PC-9 (cell line): Measurements from ENCODE around the gene CPHXL2. TPM values are rescaled to one million over a fixed set of nuclear protein-coding genes. Genes with fewer than 3 reads are reported as not detected.
A peak's percentile ranks its signal among the peaks of the same experiment; 100 is the strongest.

Experiments
- BruUV-seq: library from RNA; stranded (reverse); fragments of 400-500 nt; replicated peaks from 2 replicates; lab custom pipeline; 2021; lab: Mats Ljungman, UMichigan
- CTCF ChIA-PET: fragments of 300-600 bp; sonication (Branson Sonifier 250); formaldehyde crosslinking; loops from one replicate; lab custom pipeline; 2022; ENCODE audit warnings: antibody characterized with exemption; lab: Charles Lee
- POLR2A ChIA-PET: fragments of 300-600 bp; sonication (Branson Sonifier 250); formaldehyde crosslinking; loops from one replicate; lab custom pipeline; 2022; ENCODE audit warnings: antibody characterized with exemption; ENCODE audit not compliant: unreplicated experiment; lab: Charles Lee
- DNase-seq, 2 experiments: peaks; one replicate each; pipeline versions ENCODE4 v3.0.0 to v3.0.0-alpha.2; 2015 to 2022; ENCODE audit warnings: mixed read lengths in 1 of 2
- H2AFZ ChIP-seq: fragments of 200-600 bp; sonication (generic); 2 replicates; pipeline ENCODE4 v1.8.1; 2017; ENCODE audit warnings: antibody characterized with exemption
- H3F3A ChIP-seq: fragments of 200-600 bp; sonication (generic); 2 replicates; pipeline ENCODE4 v1.8.1; 2017; ENCODE audit warnings: antibody characterized with exemption, mild to moderate bottlenecking, low read depth; ENCODE audit not compliant: insufficient read depth
- H3K27ac ChIP-seq: fragments of 200-600 bp; sonication (generic); 2 replicates; pipeline ENCODE4 v1.6.1; 2016; ENCODE audit warnings: mixed run types
- H3K27me3 ChIP-seq: fragments of 200-600 bp; sonication (generic); 2 replicates; pipeline ENCODE4 v1.6.1; 2016; ENCODE audit warnings: low read depth, mixed run types; ENCODE audit not compliant: insufficient read depth
- H3K36me3 ChIP-seq: fragments of 200-600 bp; sonication (generic); 2 replicates; pipeline ENCODE4 v1.6.1; 2016; ENCODE audit warnings: low read depth, mixed run types
- H3K4me1 ChIP-seq: fragments of 200-600 bp; sonication (generic); replicated peaks from 2 replicates; pipeline ENCODE4 v1.6.1; 2016; ENCODE audit warnings: mixed run types; ENCODE audit not compliant: insufficient read depth
- H3K4me2 ChIP-seq: fragments of 200-600 bp; sonication (generic); 2 replicates; pipeline ENCODE4 v1.6.1; 2017; ENCODE audit warnings: mixed run types
- H3K4me3 ChIP-seq: fragments of 200-600 bp; sonication (generic); 2 replicates; pipeline ENCODE4 v1.6.1; 2016; ENCODE audit warnings: mixed run types
- H3K79me2 ChIP-seq: fragments of 200-600 bp; sonication (generic); 2 replicates; pipeline ENCODE4 v1.6.1; 2017; ENCODE audit warnings: low read depth, mixed run types
- H3K9me2 ChIP-seq: fragments of 200-600 bp; sonication (generic); 2 replicates; pipeline ENCODE4 v1.8.1; 2017; ENCODE audit warnings: mild to moderate bottlenecking; ENCODE audit not compliant: insufficient read depth
- H3K9me3 ChIP-seq: fragments of 200-600 bp; sonication (generic); 2 replicates; pipeline ENCODE4 v1.8.1; 2016; ENCODE audit warnings: low read depth; ENCODE audit not compliant: insufficient read depth
- H4K20me1 ChIP-seq: fragments of 200-600 bp; sonication (generic); 2 replicates; pipeline ENCODE4 v1.8.1; 2017; ENCODE audit not compliant: insufficient read depth
- CTCF ChIP-seq: fragments of 200-600 bp; sonication (generic); conservative IDR thresholded peaks from 2 replicates; pipeline ENCODE4 v1.6.1; 2017; ENCODE audit warnings: mixed run types, antibody characterized with exemption, mild to moderate bottlenecking, moderate library complexity
- EZH2 ChIP-seq: fragments of 200-600 bp; sonication (generic); IDR thresholded peaks from 2 replicates; pipeline ENCODE4 v1.8.0; 2017; ENCODE audit warnings: antibody characterized with exemption, low read depth
- intact Hi-C: fragments of 100-400 bp; cut with micrococcal nuclease; formaldehyde crosslinking; loops from one replicate; pipeline ENCODE4 v1.10.0; 2022; ENCODE audit not compliant: unreplicated experiment
- total RNA-seq: library from RNA; stranded (reverse); gene quantifications from 2 replicates; pipeline ENCODE4 v1.2.3, GENCODE V29; 2021

CPHXL2 gene
- total RNA-seq, 1 experiment from 2014 or later: not detected

DNA sequence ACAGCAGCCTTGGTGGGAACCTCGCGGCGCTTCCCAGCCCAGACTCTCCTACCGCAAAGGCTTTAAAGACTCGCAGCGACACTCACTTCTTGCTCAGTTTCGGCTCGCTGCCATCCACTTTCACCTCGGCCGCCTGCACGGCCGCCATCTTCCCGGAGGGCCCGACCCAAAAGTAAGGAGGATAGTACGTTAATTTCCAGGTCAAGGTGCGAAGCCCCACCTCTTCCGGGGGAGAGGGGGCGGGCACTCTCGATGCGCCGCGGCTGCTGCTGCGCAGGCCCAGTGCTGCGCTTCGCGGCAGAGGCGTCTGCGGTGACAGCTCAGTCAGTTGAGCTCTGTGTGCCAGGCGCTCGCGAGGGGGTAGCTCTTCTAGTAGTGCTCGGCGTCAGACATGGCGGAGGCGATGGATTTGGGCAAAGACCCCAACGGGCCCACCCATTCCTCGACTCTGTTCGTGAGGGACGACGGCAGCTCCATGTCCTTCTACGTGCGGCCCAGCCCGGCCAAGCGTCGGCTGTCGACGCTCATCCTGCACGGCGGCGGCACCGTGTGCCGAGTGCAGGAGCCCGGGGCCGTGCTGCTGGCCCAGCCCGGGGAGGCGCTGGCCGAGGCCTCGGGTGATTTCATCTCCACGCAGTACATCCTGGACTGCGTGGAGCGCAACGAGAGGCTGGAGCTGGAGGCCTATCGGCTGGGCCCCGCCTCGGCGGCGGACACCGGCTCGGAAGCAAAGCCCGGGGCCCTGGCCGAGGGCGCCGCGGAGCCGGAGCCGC is 29.1 kb downstream of the CPHXL2 start, which contains the start of the genes KARS1 and TERF2IP:
KARS1 (minus strand) TSS at position 174 of the 773 bp plus-strand sequence; CDS start at position 148, 26 bp downstream.
TERF2IP (plus strand) TSS at position 282 of the 773 bp plus-strand sequence; CDS start at position 392, 110 bp downstream.
- intact Hi-C loops: loop anchor here (1.0 kb wide), 1 partner anchor 24 kb away; the partner anchor contains the start of gene ADAT1
- no peak for TF ChIP-seq EZH2
- TF ChIP-seq CTCF: no peak
- peaks cover 93% of the 10 kb centered on the region for H3K79me2 ChIP-seq
- H3K27me3 ChIP-seq: no peaks in the 10 kb centered on the region
- no peaks in the 10 kb centered on the region; the same call in 1 of the 2 replicates for H3K9me3 ChIP-seq
- H3K36me3 ChIP-seq: peaks cover 8% of the 10 kb centered on the region; the same call in 1 of the 2 replicates
- peak within 1 kb of the TSS; percentile 94 for H3K4me2 ChIP-seq
- H4K20me1 ChIP-seq: peaks cover 24% of the 10 kb centered on the region
- H3K4me3 ChIP-seq: peak within 1 kb of the TSS; percentile 98
- peaks cover 14% of the 10 kb centered on the region; the same call in 1 of the 2 replicates for H3F3A ChIP-seq
- peaks cover 27% of the 10 kb centered on the region for H3K4me1 ChIP-seq
- BruUV-seq: no TSS peak
- peak within 1 kb of the TSS; percentile 97 for H2AFZ ChIP-seq
- ChIA-PET CTCF (interaction anchor here (0.5 to 0.8 kb wide), 4 partner anchors 25 to 184 kb away, joined by 3 to 18 read pairs (median 4); partner anchors contain the start of gene ADAT1), POLR2A (interaction anchor here (0.6 to 1.4 kb wide), 3 partner anchors 25 to 781 kb away, joined by 3 to 12 read pairs (median 4); partner anchors contain the start of gene ADAT1)
- peak; percentile 83 to 91 for DNase-seq
- no peaks in the 10 kb centered on the region for H3K9me2 ChIP-seq
- peak within 1 kb of the TSS; percentile 67 for H3K27ac ChIP-seq

DNA sequence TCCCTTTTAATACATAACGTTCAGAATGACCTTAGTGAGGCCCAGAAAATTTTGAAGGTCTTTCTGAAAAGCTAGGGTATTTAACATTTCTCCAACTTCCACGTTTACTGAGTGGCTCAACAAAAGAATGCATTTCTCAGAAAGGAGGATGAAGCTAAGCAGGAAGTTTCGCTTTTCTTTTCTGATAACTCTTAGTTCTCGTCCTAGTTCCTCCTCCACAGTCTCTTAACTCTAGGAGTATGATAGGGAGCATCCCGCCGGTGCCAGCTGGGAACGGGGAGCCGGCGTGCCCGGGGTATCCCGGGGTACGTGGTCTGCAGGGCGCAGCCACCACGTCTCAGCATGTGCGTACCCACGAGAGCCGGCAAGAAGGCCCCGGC is 29.7 kb downstream of the CPHXL2 start:
- Histone ChIP-seq H4K20me1 (peaks cover 25% of the 10 kb centered on the region), H3F3A (peaks cover 14% of the 10 kb centered on the region; the same call in 1 of the 2 replicates), H3K36me3 (peaks cover 8% of the 10 kb centered on the region; the same call in 1 of the 2 replicates), H2AFZ (peak overlapping the region; percentile 97), H3K27ac (peak overlapping the region; percentile 67), H3K4me1 (peaks cover 27% of the 10 kb centered on the region), H3K4me3 (peak overlapping the region; percentile 98), H3K9me2 (no peaks in the 10 kb centered on the region), H3K27me3 (no peaks in the 10 kb centered on the region), H3K79me2 (peaks cover 93% of the 10 kb centered on the region), H3K9me3 (no peaks in the 10 kb centered on the region), H3K4me2 (peak overlapping the region; percentile 94)
- ChIA-PET CTCF (interaction anchor here (0.7 to 0.8 kb wide), 3 partner anchors 24 to 183 kb away, joined by 3 to 5 read pairs (median 3); partner anchors contain the start of gene ADAT1), POLR2A (interaction anchor here (0.7 to 1.4 kb wide), 2 partner anchors 24 to 305 kb away, joined by 3 to 4 read pairs; partner anchors contain the start of gene ADAT1)
- DNase-seq: no peak
- BruUV-seq: TSS peak; percentile 65
- intact Hi-C loops: loop anchor here (1.0 kb wide), 1 partner anchor 24 kb away; the partner anchor contains the start of gene ADAT1
- TF ChIP-seq CTCF (no peak), EZH2 (no peak)

DNA sequence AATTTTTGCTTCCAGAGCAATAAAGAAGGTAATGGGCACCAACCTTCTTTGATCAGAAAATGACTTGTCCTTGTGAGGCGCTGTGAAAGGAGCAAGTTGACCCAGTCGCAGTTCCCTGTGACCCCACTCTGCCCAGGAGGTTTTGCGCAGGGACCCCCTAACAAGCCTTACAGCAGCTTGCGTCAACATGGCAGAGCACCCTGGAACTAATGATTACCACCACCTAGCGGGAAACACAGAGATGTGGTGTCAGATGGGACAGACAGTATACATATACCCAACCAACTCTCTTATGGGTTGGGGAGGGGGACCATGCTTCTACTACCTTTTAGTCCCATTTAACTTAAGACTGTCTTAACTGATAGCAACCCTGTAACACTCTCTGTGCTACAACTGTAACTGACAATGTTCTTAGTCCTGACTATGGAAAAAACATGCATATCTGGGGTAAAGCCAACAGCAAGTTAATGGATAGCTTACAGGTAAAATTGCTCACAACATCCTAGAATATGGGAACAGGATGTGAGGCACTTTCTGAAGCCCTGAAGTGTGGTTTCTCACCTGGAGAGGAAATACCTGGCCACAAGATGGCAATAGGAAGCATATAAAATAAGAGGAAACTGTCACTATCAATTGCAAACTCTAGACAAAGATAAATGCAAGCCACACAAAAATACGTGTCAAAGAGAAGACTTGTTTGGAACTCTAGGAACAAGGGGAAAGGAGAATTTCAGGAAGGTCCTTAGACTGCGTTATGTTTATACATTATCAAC is 32.4 kb downstream of the CPHXL2 start:
- H3K27ac ChIP-seq: no peak overlapping the region
- no peak overlapping the region for H2AFZ ChIP-seq
- no peak overlapping the region for H3K4me2 ChIP-seq
- H3K79me2 ChIP-seq: peaks cover 67% of the 10 kb centered on the region
- H3K27me3 ChIP-seq: no peaks in the 10 kb centered on the region
- no peak; the same call in 1 of the 2 replicates for TF ChIP-seq CTCF
- no peak for TF ChIP-seq EZH2
- intact Hi-C loops: no loop called here
- H3K36me3 ChIP-seq: peaks cover 28% of the 10 kb centered on the region
- no peaks in the 10 kb centered on the region for H3K9me3 ChIP-seq
- POLR2A ChIA-PET: no interaction called here
- no peak overlapping the region for H3K4me3 ChIP-seq
- H3K9me2 ChIP-seq: no peaks in the 10 kb centered on the region
- H3F3A ChIP-seq: peaks cover 14% of the 10 kb centered on the region; the same call in 1 of the 2 replicates
- BruUV-seq: no TSS peak
- CTCF ChIA-PET: no interaction called here
- no peak for DNase-seq
- peaks cover 25% of the 10 kb centered on the region; the same call in 1 of the 2 replicates for H4K20me1 ChIP-seq
- peaks cover 9% of the 10 kb centered on the region for H3K4me1 ChIP-seq
